ENCODE data around the gene MAP2K6. TPM values are rescaled to one million over a fixed set of nuclear protein-coding genes. Genes with fewer than 3 reads are reported as not detected.

MAP2K6 gene
- total RNA-seq, 2 donors from 2014 or later = 59.0 to 83.3 TPM

DNA sequence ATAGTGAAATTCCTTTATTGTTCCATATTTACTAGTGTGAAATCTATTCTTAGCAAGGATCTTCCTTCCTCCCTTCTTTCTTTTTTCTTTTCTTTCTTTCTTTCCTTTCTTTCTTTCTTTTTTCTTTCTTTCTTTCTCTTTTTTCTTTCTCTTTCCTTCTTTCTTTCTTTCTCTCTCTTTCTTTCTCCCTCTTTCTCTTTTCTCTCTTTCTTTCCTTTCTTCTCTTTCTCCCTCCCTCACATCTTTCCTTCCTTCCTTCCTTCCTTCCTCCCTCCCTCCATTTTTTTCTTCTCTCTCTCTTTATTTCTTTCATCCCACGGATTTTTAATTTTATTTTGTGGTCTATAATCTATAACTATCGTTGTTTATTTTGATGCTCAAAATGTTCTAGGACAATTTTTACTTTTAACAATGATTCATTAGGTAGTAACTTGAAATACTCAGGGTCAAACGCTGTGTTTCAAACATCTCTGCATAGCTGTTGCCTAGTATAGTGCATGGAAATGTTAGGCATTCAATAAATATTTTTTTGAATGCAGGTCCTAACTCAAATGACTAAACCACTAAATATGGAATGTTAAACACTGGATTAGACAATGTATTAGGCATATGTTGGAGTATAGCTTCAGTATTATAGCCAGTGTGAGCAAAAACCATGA lies 178.3 kb downstream of the MAP2K6 start:
- no peaks in the 10 kb centered on the region for H3K27me3 ChIP-seq
- intact Hi-C loops (cut with DNase I) = no loop called here
- no peaks in the 10 kb centered on the region for H3K9me3 ChIP-seq
- TF ChIP-seq, protein P1, sequence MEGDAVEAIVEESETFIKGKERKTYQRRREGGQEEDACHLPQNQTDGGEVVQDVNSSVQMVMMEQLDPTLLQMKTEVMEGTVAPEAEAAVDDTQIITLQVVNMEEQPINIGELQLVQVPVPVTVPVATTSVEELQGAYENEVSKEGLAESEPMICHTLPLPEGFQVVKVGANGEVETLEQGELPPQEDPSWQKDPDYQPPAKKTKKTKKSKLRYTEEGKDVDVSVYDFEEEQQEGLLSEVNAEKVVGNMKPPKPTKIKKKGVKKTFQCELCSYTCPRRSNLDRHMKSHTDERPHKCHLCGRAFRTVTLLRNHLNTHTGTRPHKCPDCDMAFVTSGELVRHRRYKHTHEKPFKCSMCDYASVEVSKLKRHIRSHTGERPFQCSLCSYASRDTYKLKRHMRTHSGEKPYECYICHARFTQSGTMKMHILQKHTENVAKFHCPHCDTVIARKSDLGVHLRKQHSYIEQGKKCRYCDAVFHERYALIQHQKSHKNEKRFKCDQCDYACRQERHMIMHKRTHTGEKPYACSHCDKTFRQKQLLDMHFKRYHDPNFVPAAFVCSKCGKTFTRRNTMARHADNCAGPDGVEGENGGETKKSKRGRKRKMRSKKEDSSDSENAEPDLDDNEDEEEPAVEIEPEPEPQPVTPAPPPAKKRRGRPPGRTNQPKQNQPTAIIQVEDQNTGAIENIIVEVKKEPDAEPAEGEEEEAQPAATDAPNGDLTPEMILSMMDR (IDR thresholded peaks at IDR 0.05) = no peak
- H3K4me1 ChIP-seq = no peaks in the 10 kb centered on the region
- no peaks in the 10 kb centered on the region for H3K36me3 ChIP-seq
- H3K4me3 ChIP-seq = no peak overlapping the region
- H3K9ac ChIP-seq (ENCODE audit: low read depth in 2 of 2, low read length in 2 of 2) = no peak overlapping the region
- no peak for DNase-seq
- H3K27ac ChIP-seq = no peak overlapping the region

DNA sequence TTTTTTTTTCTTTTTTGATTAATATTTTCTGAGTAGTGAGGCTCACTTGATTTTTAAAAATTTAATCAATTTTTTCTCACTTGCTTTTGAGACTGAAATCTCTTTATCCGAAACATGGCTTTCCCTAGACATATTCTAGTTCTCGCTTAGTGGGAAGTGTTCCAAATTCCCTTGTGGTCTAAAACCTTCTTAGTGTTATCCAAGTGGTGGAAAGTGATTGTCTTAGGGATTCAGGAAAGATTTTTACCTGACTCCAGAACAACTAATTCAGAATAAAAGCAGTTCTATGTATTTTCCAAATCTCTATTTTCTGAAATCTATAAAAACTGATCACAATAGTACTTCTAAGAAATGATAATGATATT lies 178.8 kb downstream of the MAP2K6 start:
- Histone ChIP-seq H3K27ac (no peak overlapping the region), H3K4me3 (no peak overlapping the region), H3K9ac (ENCODE audit: low read depth in 2 of 2, low read length in 2 of 2) (no peak overlapping the region), H3K9me3 (no peaks in the 10 kb centered on the region), H3K4me1 (no peaks in the 10 kb centered on the region), H3K27me3 (no peaks in the 10 kb centered on the region), H3K36me3 (no peaks in the 10 kb centered on the region)
- TF ChIP-seq, protein P1 (IDR thresholded peaks at IDR 0.05) = no peak
- no peak for DNase-seq
- intact Hi-C loops (cut with DNase I) = no loop called here

DNA sequence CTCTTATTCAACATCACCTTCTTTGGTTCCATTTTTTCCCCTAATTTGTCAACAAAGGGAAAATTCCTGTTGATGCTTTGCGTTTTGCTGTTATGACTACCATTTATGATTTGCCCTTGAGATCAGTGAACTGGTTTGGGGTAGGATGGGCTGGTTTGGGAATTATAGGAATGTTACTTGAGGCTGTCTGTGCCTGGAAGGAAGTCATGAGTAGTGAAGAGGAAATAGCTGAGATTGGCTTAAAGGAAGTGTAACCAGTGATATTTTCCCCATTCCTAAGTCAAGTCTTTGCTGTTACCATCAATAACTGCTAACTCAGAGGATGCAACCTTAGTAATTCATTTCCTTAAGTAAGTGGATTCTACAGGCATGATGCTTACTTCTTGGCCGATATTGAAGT lies 179.2 kb downstream of the MAP2K6 start:
- TF ChIP-seq, protein P1 (IDR thresholded peaks at IDR 0.05) = no peak
- intact Hi-C loops (cut with DNase I) = no loop called here
- H3K27ac ChIP-seq = no peak overlapping the region

DNA sequence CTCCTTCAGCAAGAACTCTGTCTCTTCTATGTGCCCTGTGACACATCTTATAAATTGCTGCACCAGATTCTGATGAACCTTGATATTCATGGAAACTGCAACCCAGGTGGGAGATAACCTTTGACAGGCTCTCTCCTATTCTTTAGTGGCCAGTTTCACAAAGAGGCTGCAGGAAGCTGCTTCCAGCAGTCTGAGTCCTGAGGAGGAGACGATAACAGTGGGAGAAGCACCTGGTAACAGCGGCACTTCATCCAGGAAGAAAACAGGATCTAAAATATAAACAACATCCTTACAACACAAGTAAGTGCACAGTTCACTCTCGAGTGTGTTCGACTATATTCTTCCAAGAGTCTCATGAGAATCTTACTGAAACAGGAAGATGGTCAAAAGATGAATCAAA lies 180.1 kb downstream of the MAP2K6 start:
- Histone ChIP-seq H3K9ac (ENCODE audit: low read depth in 2 of 2, low read length in 2 of 2) (no peak overlapping the region), H3K4me1 (no peaks in the 10 kb centered on the region), H3K27ac (no peak overlapping the region), H3K9me3 (no peaks in the 10 kb centered on the region), H3K4me3 (no peak overlapping the region), H3K27me3 (no peaks in the 10 kb centered on the region), H3K36me3 (no peaks in the 10 kb centered on the region)
- intact Hi-C loops (cut with DNase I) = no loop called here
- TF ChIP-seq, protein P1 (IDR thresholded peaks at IDR 0.05) = no peak
- no peak for DNase-seq

More for the DNA sequence above, 179.2 kb downstream of the MAP2K6 start:
- Histone ChIP-seq H3K36me3 (no peaks in the 10 kb centered on the region), H3K4me3 (no peak overlapping the region), H3K27me3 (no peaks in the 10 kb centered on the region), H3K4me1 (no peaks in the 10 kb centered on the region), H3K9ac (ENCODE audit: low read depth in 2 of 2, low read length in 2 of 2) (no peak overlapping the region), H3K9me3 (no peaks in the 10 kb centered on the region)
- no peak for DNase-seq

DNA sequence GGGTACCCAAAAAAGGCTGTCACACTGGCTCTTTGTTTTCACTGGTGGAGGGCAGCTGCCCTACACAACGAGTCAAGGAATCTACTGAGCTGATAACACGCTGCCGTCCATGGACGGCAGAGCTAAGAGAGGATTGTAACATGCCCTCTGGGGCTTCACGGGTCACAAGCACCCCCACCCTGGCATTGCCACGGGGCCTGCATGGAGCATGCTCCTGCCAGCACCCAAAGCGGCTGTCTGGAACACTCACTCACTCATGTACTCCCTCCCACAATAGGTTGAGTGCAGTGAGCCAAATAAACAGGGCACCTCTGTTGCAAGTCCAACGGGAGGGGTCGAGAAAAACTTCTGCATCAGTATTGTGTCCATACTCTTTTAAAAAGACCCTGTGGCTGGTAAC lies 181.6 kb downstream of the MAP2K6 start:
- Histone ChIP-seq H3K4me3 (no peak overlapping the region), H3K9ac (ENCODE audit: low read depth in 2 of 2, low read length in 2 of 2) (no peak overlapping the region), H3K27me3 (no peaks in the 10 kb centered on the region), H3K27ac (no peak overlapping the region), H3K36me3 (no peaks in the 10 kb centered on the region), H3K9me3 (no peaks in the 10 kb centered on the region), H3K4me1 (no peaks in the 10 kb centered on the region)
- DNase-seq = no peak
- TF ChIP-seq, protein P1 (IDR thresholded peaks at IDR 0.05) = no peak
- intact Hi-C loops (cut with DNase I) = no loop called here

Data from colonic mucosa (tissue), 4 donors.